CD14-positive monocyte (primary cell): Measurements from ENCODE around the gene ZDHHC17. TPM values are rescaled to one million over a fixed set of nuclear protein-coding genes. Genes with fewer than 3 reads are reported as not detected.

Experiments
- DNase-seq, 3 donors: peaks; one replicate each; pipeline ENCODE4 v3.0.0-alpha.2; 2011 to 2022
- H2AFZ ChIP-seq: 2 replicates; pipeline ENCODE4 v1.6.0; 2012; ENCODE audit warnings: mild to moderate bottlenecking, low read depth, low read length, inconsistent platforms; ENCODE audit not compliant: insufficient read depth, poor library complexity, severe bottlenecking
- H3K27ac ChIP-seq, 2 donors: 1 replicate in 1 of 2; 2 replicates in 1 of 2; pipeline ENCODE4 v1.5.1; 2012 to 2013; ENCODE audit warnings: low read length in 2 of 2, control low read depth in 1 of 2, inconsistent platforms in 1 of 2, low read depth in 1 of 2, mild to moderate bottlenecking in 1 of 2
- H3K27me3 ChIP-seq, 2 donors: one replicate each; pipeline versions ENCODE4 v1.6.0 to v1.6.1; 2011 to 2013; ENCODE audit warnings: low read length in 2 of 2; ENCODE audit not compliant: control insufficient read depth in 2 of 2, insufficient read depth in 2 of 2
- H3K36me3 ChIP-seq, 2 donors: replicated peaks in 1 of 2; 1 replicate in 1 of 2; 2 replicates in 1 of 2; pipeline versions ENCODE4 v1.5.1 to v1.6.1; 2012 to 2013; ENCODE audit warnings: low read length in 2 of 2, control low read depth in 1 of 2, inconsistent platforms in 1 of 2, mild to moderate bottlenecking in 1 of 2; ENCODE audit not compliant: insufficient read depth in 2 of 2, control insufficient read depth in 1 of 2
- H3K4me1 ChIP-seq, 2 donors: 1 replicate in 1 of 2; 2 replicates in 1 of 2; pipeline versions ENCODE4 v1.5.1 to v1.6.1; 2012 to 2013; ENCODE audit warnings: low read length in 2 of 2, control low read depth in 1 of 2, inconsistent platforms in 1 of 2, mild to moderate bottlenecking in 1 of 2, moderate library complexity in 1 of 2; ENCODE audit not compliant: insufficient read depth in 2 of 2, control insufficient read depth in 1 of 2
- H3K4me2 ChIP-seq: replicated peaks from 2 replicates; pipeline ENCODE3; 2012; ENCODE audit warnings: low read length, moderate library complexity, mild to moderate bottlenecking; ENCODE audit not compliant: poor library complexity, severe bottlenecking; ENCODE audit errors: extremely low read depth
- H3K4me3 ChIP-seq, 3 experiments: fragments of 200-600 bp in 1 of 3; sonication (generic) in 1 of 3; replicated peaks in 1 of 3; 1 replicate in 2 of 3; 2 replicates in 1 of 3; pipeline ENCODE4 v1.5.1; 2011 to 2013; ENCODE audit warnings: low read length in 3 of 3, mild to moderate bottlenecking in 3 of 3, control low read depth in 2 of 3, low read depth in 2 of 3, inconsistent platforms in 1 of 3, moderate library complexity in 1 of 3
- H3K79me2 ChIP-seq: 2 replicates; pipeline ENCODE4 v1.6.0; 2012; ENCODE audit warnings: mild to moderate bottlenecking, control low read depth, inconsistent platforms, low read length, moderate library complexity; ENCODE audit not compliant: insufficient read depth
- H3K9ac ChIP-seq: 2 replicates; pipeline ENCODE4 v1.6.0; 2017; ENCODE audit warnings: low read length, mild to moderate bottlenecking; ENCODE audit not compliant: insufficient read depth, poor library complexity, severe bottlenecking
- H3K9me3 ChIP-seq, 2 donors: replicated peaks in 1 of 2; 1 replicate in 1 of 2; 2 replicates in 1 of 2; pipeline versions ENCODE4 v1.5.1 to v1.6.1; 2012 to 2013; ENCODE audit warnings: low read length in 2 of 2, control low read depth in 1 of 2; ENCODE audit not compliant: control insufficient read depth in 1 of 2, insufficient read depth in 1 of 2
- H4K20me1 ChIP-seq: 2 replicates; pipeline ENCODE4 v1.6.0; 2012; ENCODE audit warnings: mild to moderate bottlenecking, low read length, control low read depth, moderate library complexity; ENCODE audit not compliant: insufficient read depth
- H3K27ac Mint-ChIP-seq, 7 donors: one replicate each; pipeline ENCODE4 v1.8.0; 2020; ENCODE audit warnings: mild to moderate bottlenecking in 7 of 7, mixed read lengths in 7 of 7, moderate library complexity in 6 of 7, inconsistent platforms in 2 of 7
- H3K27me3 Mint-ChIP-seq, 3 donors: one replicate each; pipeline ENCODE4 v1.8.0; 2021 to 2022; ENCODE audit warnings: low read depth in 3 of 3, mild to moderate bottlenecking in 3 of 3, mixed read lengths in 3 of 3, moderate library complexity in 3 of 3, inconsistent platforms in 1 of 3
- H3K36me3 Mint-ChIP-seq, 2 donors: one replicate each; pipeline ENCODE4 v1.8.0; 2020; ENCODE audit warnings: mixed read lengths in 2 of 2, inconsistent platforms in 1 of 2, mild to moderate bottlenecking in 1 of 2
- H3K4me1 Mint-ChIP-seq: one replicate; pipeline ENCODE4 v1.8.0; 2020; ENCODE audit warnings: mild to moderate bottlenecking, mixed read lengths
- H3K4me3 Mint-ChIP-seq, 2 donors: one replicate each; pipeline ENCODE4 v1.8.0; 2020; ENCODE audit warnings: mild to moderate bottlenecking in 2 of 2, mixed read lengths in 2 of 2, moderate library complexity in 1 of 2
- H3K9me3 Mint-ChIP-seq, 7 donors: one replicate each; pipeline ENCODE4 v1.8.0; 2020 to 2022; ENCODE audit warnings: mixed read lengths in 7 of 7, mild to moderate bottlenecking in 6 of 7, moderate library complexity in 6 of 7, inconsistent platforms in 2 of 7
- whole genome bisulfite sequencing: methylation state at CpG from one replicate; pipeline ENCODE4 v1.1.5; 2013; ENCODE audit warnings: missing lambda C conversion rate; ENCODE audit not compliant: insufficient coverage; 5-methylcytosine and 5-hydroxymethylcytosine counted together
- intact Hi-C, 2 donors: fragments of 100-400 bp; cut with micrococcal nuclease; formaldehyde crosslinking; loops; one replicate each; pipeline versions ENCODE4 v1.15.0 to v1.15.1; 2023
- polyA plus RNA-seq, 3 donors: library from polyadenylated mRNA; depleted of rRNA in 1 of 3; unstranded in 2 of 3; stranded (reverse) in 1 of 3; fragments of 300-500 nt in 2 of 3; fragments of >200 nt in 1 of 3; fragmentation: Illumina TruSeq in 2 of 3; gene quantifications; 1 replicate in 2 of 3; 2 replicates in 1 of 3; pipeline ENCODE4 v1.2.3, GENCODE V29; 2012 to 2021
- TF ChIP-seq, protein P1 (sequence below): fragments of 200-600 bp; IDR thresholded peaks from one replicate; pipeline ENCODE4 v1.8.0; 2022; ENCODE audit warnings: antibody characterized with exemption, mild to moderate bottlenecking

ZDHHC17 gene
- polyA plus RNA-seq, 3 donors: 4.6 to 31.4 (median 9.3) TPM

DNA sequence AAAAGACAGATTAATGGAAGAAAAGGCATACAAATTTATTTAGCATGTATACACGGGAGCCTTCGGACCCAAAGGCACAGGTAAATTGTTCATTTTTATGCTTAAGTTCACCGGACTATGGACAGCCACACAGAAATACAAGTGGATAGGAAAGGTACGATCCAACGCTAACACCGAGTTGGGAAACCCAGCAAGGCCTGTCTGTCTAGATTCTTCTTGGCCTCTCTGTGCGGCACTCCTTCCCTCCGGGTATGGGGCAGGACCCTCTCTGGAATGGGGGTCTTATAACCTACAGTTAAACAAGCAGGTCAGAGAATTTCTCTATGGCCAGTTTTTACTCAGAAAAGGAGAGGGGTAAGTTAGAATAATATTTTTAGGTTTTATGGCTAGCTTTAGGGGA, 23.4 kb upstream of the ZDHHC17 start:
- Mint-ChIP-seq H3K27me3 (peaks cover 0 to 2% (median 0%) of the 10 kb centered on the region in 3 donors), H3K9me3 (peaks cover 23 to 35% (median 29%) of the 10 kb centered on the region in 7 donors), H3K27ac (no peak overlapping the region), H3K4me3 (no peak overlapping the region), H3K36me3 (no peaks in the 10 kb centered on the region), H3K4me1 (peaks cover 4% of the 10 kb centered on the region)
- Histone ChIP-seq H3K4me1 (no peaks in the 10 kb centered on the region), H3K27ac (no peak overlapping the region), H2AFZ (no peak overlapping the region), H4K20me1 (no peaks in the 10 kb centered on the region), H3K27me3 (no peaks in the 10 kb centered on the region), H3K79me2 (no peaks in the 10 kb centered on the region), H3K36me3 (no peaks in the 10 kb centered on the region), H3K9me3 (peaks cover 0 to 16% of the 10 kb centered on the region in 2 donors), H3K4me3 (no peak overlapping the region), H3K4me2 (no peak overlapping the region), H3K9ac (no peak overlapping the region)
- 100% methylated on average over 4 of the region's 8 CpGs for WGBS
- intact Hi-C loops: no loop called here
- TF ChIP-seq, protein P1, sequence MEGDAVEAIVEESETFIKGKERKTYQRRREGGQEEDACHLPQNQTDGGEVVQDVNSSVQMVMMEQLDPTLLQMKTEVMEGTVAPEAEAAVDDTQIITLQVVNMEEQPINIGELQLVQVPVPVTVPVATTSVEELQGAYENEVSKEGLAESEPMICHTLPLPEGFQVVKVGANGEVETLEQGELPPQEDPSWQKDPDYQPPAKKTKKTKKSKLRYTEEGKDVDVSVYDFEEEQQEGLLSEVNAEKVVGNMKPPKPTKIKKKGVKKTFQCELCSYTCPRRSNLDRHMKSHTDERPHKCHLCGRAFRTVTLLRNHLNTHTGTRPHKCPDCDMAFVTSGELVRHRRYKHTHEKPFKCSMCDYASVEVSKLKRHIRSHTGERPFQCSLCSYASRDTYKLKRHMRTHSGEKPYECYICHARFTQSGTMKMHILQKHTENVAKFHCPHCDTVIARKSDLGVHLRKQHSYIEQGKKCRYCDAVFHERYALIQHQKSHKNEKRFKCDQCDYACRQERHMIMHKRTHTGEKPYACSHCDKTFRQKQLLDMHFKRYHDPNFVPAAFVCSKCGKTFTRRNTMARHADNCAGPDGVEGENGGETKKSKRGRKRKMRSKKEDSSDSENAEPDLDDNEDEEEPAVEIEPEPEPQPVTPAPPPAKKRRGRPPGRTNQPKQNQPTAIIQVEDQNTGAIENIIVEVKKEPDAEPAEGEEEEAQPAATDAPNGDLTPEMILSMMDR: no peak
- no peak for DNase-seq

DNA sequence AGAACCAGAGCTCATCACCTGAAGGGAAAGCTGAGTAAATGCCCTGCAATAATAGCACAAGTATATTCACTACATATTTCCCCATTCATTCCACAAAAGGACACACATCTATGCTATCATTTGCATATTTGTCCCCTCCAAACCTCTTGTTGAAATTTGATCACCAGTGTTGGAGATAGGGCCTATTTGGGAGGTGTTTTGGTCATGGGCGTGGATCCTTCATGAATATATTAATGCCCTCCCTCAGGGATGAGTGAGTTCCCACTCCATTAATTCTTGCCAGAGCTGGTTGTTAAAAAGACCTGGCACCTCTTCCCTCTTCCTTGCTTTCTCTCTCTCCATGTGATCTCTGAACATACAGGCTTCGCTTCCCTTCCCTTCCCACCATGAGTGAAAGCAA, 18.6 kb upstream of the ZDHHC17 start:
- H3K27ac Mint-ChIP-seq: no peak overlapping the region
- 100% methylated on average over 1 of the region's 2 CpGs for WGBS
- H4K20me1 ChIP-seq: no peaks in the 10 kb centered on the region

More for the DNA sequence above, 18.6 kb upstream of the ZDHHC17 start:
- H3K36me3 Mint-ChIP-seq: no peaks in the 10 kb centered on the region
- Histone ChIP-seq H3K27me3 (no peaks in the 10 kb centered on the region), H3K79me2 (no peaks in the 10 kb centered on the region), H3K36me3 (no peaks in the 10 kb centered on the region), H3K4me1 (peaks cover 18 to 21% of the 10 kb centered on the region in 2 donors), H3K4me3 (no peak overlapping the region), H3K9ac (no peak overlapping the region), H3K9me3 (no peaks in the 10 kb centered on the region), H3K4me2 (no peak overlapping the region), H2AFZ (no peak overlapping the region), H3K27ac (no peak overlapping the region)
- H3K27me3 Mint-ChIP-seq: no peaks in the 10 kb centered on the region
- no peak overlapping the region for H3K4me3 Mint-ChIP-seq
- intact Hi-C loops: no loop called here
- H3K4me1 Mint-ChIP-seq: peaks cover 23% of the 10 kb centered on the region
- peaks cover 0 to 7% (median 4%) of the 10 kb centered on the region in 7 donors for H3K9me3 Mint-ChIP-seq
- DNase-seq: no peak
- TF ChIP-seq, protein P1: no peak
